ENCODE measurements around the gene CCDC106. TPM values are rescaled to one million over a fixed set of nuclear protein-coding genes. Genes with fewer than 3 reads are reported as not detected.

CCDC106 gene
- total and polyA plus RNA-seq, 2 donors from 2014 or later = 22.7 to 51.9 TPM

DNA sequence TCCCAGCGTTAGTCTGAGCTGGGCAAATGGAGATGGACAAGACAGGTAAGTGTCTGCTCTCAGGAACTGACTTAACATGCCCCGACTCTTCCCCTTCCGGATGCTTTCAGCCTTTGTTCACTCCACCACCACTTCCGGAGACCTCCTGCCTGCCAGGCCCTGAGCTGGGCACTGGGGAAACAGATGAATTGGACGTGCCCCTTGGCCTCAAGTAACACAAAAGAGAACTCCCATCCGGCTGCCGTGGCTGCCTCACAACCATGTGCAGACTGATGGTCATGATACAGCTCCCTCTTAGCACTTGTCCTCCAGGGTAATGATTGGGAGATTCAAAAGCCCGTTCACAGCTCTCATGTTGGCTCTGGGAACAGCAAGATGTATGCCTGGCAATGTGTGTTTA lies 30.6 kb upstream of the CCDC106 start:
- Histone ChIP-seq H3K4me1 (ENCODE audit: control insufficient read depth in 2 of 3, insufficient read depth in 2 of 3, low read depth in 1 of 3, low read length in 3 of 3) (no peaks in the 10 kb centered on the region), H3K4me3 (ENCODE audit: low read length in 3 of 3) (no peak overlapping the region), H3K9me3 (ENCODE audit: control insufficient read depth in 2 of 3, insufficient read depth in 1 of 3, low read length in 3 of 3) (no peaks in the 10 kb centered on the region), H3K36me3 (ENCODE audit: control insufficient read depth in 2 of 3, insufficient read depth in 3 of 3, low read length in 3 of 3) (peaks cover 0 to 6% (median 0%) of the 10 kb centered on the region in 3 donors), H3K27me3 (ENCODE audit: control insufficient read depth, insufficient read depth, low read length) (no peaks in the 10 kb centered on the region), H3K27ac (ENCODE audit: low read depth in 2 of 2, low read length in 2 of 2) (no peak overlapping the region), H3K9ac (ENCODE audit: low read length in 3 of 3) (no peak overlapping the region)
- no peak for DNase-seq
- no peak for FAIRE-seq
- intact Hi-C loops (cut with DNase I) = loop anchor here (10.0 kb wide), 1 partner anchor 353 kb away; no protein-coding TSS in a partner anchor
- TF ChIP-seq, protein P1, sequence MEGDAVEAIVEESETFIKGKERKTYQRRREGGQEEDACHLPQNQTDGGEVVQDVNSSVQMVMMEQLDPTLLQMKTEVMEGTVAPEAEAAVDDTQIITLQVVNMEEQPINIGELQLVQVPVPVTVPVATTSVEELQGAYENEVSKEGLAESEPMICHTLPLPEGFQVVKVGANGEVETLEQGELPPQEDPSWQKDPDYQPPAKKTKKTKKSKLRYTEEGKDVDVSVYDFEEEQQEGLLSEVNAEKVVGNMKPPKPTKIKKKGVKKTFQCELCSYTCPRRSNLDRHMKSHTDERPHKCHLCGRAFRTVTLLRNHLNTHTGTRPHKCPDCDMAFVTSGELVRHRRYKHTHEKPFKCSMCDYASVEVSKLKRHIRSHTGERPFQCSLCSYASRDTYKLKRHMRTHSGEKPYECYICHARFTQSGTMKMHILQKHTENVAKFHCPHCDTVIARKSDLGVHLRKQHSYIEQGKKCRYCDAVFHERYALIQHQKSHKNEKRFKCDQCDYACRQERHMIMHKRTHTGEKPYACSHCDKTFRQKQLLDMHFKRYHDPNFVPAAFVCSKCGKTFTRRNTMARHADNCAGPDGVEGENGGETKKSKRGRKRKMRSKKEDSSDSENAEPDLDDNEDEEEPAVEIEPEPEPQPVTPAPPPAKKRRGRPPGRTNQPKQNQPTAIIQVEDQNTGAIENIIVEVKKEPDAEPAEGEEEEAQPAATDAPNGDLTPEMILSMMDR (IDR thresholded peaks at IDR 0.05; ENCODE audit: borderline replicate concordance, extremely low read depth, insufficient read depth) = no peak

- DNase-seq (no peak), FAIRE-seq (no peak)
- Histone ChIP-seq H3K27me3 (ENCODE audit: control insufficient read depth, insufficient read depth, low read length) (no peaks in the 10 kb centered on the region), H3K27ac (ENCODE audit: low read depth in 2 of 2, low read length in 2 of 2) (no peak overlapping the region), H3K4me1 (ENCODE audit: control insufficient read depth in 2 of 3, insufficient read depth in 2 of 3, low read depth in 1 of 3, low read length in 3 of 3) (peaks cover 0 to under 1% (median 0%) of the 10 kb centered on the region in 3 donors), H3K4me3 (ENCODE audit: low read length in 3 of 3) (no peak overlapping the region), H3K9me3 (ENCODE audit: control insufficient read depth in 2 of 3, insufficient read depth in 1 of 3, low read length in 3 of 3) (no peaks in the 10 kb centered on the region), H3K36me3 (ENCODE audit: control insufficient read depth in 2 of 3, insufficient read depth in 3 of 3, low read length in 3 of 3) (peaks cover 0 to 6% (median 0%) of the 10 kb centered on the region in 3 donors), H3K9ac (ENCODE audit: low read length in 3 of 3) (no peak overlapping the region)
- intact Hi-C loops (cut with DNase I) = loop anchor here (10.0 kb wide), 1 partner anchor 354 kb away; no protein-coding TSS in a partner anchor
- TF ChIP-seq, protein P1 (IDR thresholded peaks at IDR 0.05; ENCODE audit: borderline replicate concordance, extremely low read depth, insufficient read depth) = no peak
Observed at GRCh38 chr19:55618426-55618825, 29.6 kb upstream of the CCDC106 start.

GRCh38 chr19:55619286-55619685 lies 28.7 kb upstream of the CCDC106 start:
- Histone ChIP-seq H3K4me1 (ENCODE audit: control insufficient read depth in 2 of 3, insufficient read depth in 2 of 3, low read depth in 1 of 3, low read length in 3 of 3) (peaks cover 2 to 5% (median 3%) of the 10 kb centered on the region in 3 donors), H3K9me3 (ENCODE audit: control insufficient read depth in 2 of 3, insufficient read depth in 1 of 3, low read length in 3 of 3) (no peaks in the 10 kb centered on the region), H3K27ac (ENCODE audit: low read depth in 2 of 2, low read length in 2 of 2) (no peak overlapping the region), H3K27me3 (ENCODE audit: control insufficient read depth, insufficient read depth, low read length) (no peaks in the 10 kb centered on the region), H3K36me3 (ENCODE audit: control insufficient read depth in 2 of 3, insufficient read depth in 3 of 3, low read length in 3 of 3) (peaks cover 0 to 6% (median 0%) of the 10 kb centered on the region in 3 donors), H3K9ac (ENCODE audit: low read length in 3 of 3) (no peak overlapping the region), H3K4me3 (ENCODE audit: low read length in 3 of 3) (no peak overlapping the region)
- DNase-seq (no peak), FAIRE-seq (no peak)
- intact Hi-C loops (cut with DNase I) = loop anchor here (10.0 kb wide), 1 partner anchor 354 kb away; no protein-coding TSS in a partner anchor
- TF ChIP-seq, protein P1 (IDR thresholded peaks at IDR 0.05; ENCODE audit: borderline replicate concordance, extremely low read depth, insufficient read depth) = no peak
